Kidney (tissue), 14 donors: ENCODE results near the gene SPAG5. TPM values are rescaled to one million over a fixed set of nuclear protein-coding genes. Genes with fewer than 3 reads are reported as not detected.
A peak's percentile ranks its signal among the peaks of the same experiment; 100 is the strongest.

ENCODE experiments used
- DNase-seq, 5 donors: peaks; one replicate each; pipeline ENCODE4 v3.0.0-alpha.2; 2013 to 2020
- FAIRE-seq: peaks from 2 replicates; lab custom pipeline; 2012; peaks lifted over from hg19 to GRCh38; lab: Jason Lieb, UNC
- H3K27ac ChIP-seq, 2 donors: one replicate each; pipeline ENCODE4 v1.7.0; 2013; ENCODE audit warnings: low read depth in 2 of 2, low read length in 2 of 2, inconsistent platforms in 1 of 2
- H3K27me3 ChIP-seq: one replicate; pipeline ENCODE4 v1.7.1; 2013; ENCODE audit warnings: low read length, inconsistent platforms; ENCODE audit not compliant: control insufficient read depth, insufficient read depth
- H3K36me3 ChIP-seq, 3 donors: one replicate each; pipeline versions ENCODE4 v1.7.0 to v1.7.1; 2013; ENCODE audit warnings: low read length in 3 of 3, control low read depth in 1 of 3, inconsistent platforms in 1 of 3; ENCODE audit not compliant: insufficient read depth in 3 of 3, control insufficient read depth in 2 of 3
- H3K4me1 ChIP-seq, 3 donors: one replicate each; pipeline versions ENCODE4 v1.7.0 to v1.7.1; 2013; ENCODE audit warnings: low read length in 3 of 3, inconsistent platforms in 1 of 3, low read depth in 1 of 3; ENCODE audit not compliant: control insufficient read depth in 2 of 3, insufficient read depth in 2 of 3
- H3K4me3 ChIP-seq, 3 donors: one replicate each; pipeline versions ENCODE4 v1.7.0 to v1.8.1; 2013; ENCODE audit warnings: low read length in 3 of 3, control low read depth in 1 of 3, inconsistent platforms in 1 of 3
- H3K9ac ChIP-seq, 3 donors: one replicate each; pipeline versions ENCODE4 v1.7.0 to v1.7.1; 2013; ENCODE audit warnings: low read length in 3 of 3, control low read depth in 1 of 3, inconsistent platforms in 1 of 3
- H3K9me3 ChIP-seq, 3 donors: one replicate each; pipeline versions ENCODE4 v1.7.0 to v1.7.1; 2013; ENCODE audit warnings: low read length in 3 of 3, control low read depth in 1 of 3, inconsistent platforms in 1 of 3; ENCODE audit not compliant: control insufficient read depth in 2 of 3, insufficient read depth in 1 of 3
- intact Hi-C: fragments of 100-400 bp; cut with DNase I; formaldehyde crosslinking; loops from one replicate; pipeline ENCODE4 v1.11.1; 2022
- polyA plus RNA-seq: library from polyadenylated mRNA; stranded (reverse); fragments of 350-450 nt; fragmentation: Illumina TruSeq; extraction: RNeasy Lipid Tissue Mini Kit (QIAGEN cat#74804); gene quantifications from one replicate; pipeline ENCODE4 v1.2.3, GENCODE V29; 2014; ENCODE audit warnings: low read depth, low replicate concordance; ENCODE audit not compliant: insufficient read depth
- total RNA-seq: library from RNA; stranded (reverse); fragmentation: NEBNext Ultra II Directional; extraction: Animal tissue kit (Norgen Biotek cat#: 25700); gene quantifications from one replicate; pipeline ENCODE4 v1.2.1, GENCODE V29; 2021
- TF ChIP-seq, protein P1 (sequence below): IDR thresholded peaks from 3 replicates; pipeline ENCODE4 v1.5.1; 2012; ENCODE audit warnings: mild to moderate bottlenecking, moderate library complexity, borderline replicate concordance; ENCODE audit not compliant: insufficient read depth; ENCODE audit errors: extremely low read depth
- donor health status: control.
- donor health status: control.
- donor health status: control.
- donor health status: control.
- donor health status: control.
- donor health status: DM: yes; HTN: yes; CAD: no.
- donor health status: Normal renal cell carcinoma (clear cell type).

The SPAG5 gene
- total and polyA plus RNA-seq, 2 donors from 2014 or later = 7.4 to 123 TPM

DNA sequence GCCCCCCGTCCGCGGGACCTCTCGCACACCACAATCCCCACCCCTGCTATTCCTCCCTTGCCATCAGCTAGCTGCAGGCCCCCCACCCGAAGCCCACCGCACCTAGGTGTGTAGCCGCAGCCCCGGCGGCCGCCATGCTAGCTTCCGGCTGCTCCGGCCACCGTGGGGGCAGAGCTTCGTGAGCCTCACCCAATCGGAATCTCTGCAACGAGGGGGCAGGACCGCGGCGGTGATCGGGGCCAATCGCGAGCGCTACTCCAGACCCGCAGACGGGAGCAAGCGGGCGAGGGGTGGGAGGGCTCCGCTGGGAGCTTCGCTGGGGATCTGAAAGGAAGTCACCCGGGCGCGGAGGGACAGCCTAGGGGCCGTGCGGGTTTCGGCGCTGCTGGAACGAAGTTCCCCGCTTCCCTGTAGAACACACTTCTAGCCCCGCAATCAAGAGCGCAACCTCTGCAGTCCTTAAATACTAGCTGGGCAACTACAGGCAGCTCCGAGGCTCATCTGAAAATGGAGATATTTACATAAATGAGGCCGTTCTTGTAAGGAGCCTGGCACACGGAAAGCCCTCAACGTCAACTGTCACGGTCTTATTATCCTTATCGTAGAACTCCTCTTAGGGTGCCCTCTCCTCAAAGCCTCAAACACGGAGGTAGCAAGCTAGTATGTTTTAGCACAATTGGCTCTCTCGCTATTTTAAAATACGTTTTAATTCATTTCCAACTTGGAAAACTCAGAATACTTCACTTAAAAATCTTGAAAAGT is 27.3 kb downstream of the SPAG5 start, which contains the start of gene PIGS:
Gene PIGS, minus strand, starts transcription at position 164 of the 762 bp plus-strand sequence. Its CDS starts 28 bp downstream, at position 136.
- TF ChIP-seq, protein P1, sequence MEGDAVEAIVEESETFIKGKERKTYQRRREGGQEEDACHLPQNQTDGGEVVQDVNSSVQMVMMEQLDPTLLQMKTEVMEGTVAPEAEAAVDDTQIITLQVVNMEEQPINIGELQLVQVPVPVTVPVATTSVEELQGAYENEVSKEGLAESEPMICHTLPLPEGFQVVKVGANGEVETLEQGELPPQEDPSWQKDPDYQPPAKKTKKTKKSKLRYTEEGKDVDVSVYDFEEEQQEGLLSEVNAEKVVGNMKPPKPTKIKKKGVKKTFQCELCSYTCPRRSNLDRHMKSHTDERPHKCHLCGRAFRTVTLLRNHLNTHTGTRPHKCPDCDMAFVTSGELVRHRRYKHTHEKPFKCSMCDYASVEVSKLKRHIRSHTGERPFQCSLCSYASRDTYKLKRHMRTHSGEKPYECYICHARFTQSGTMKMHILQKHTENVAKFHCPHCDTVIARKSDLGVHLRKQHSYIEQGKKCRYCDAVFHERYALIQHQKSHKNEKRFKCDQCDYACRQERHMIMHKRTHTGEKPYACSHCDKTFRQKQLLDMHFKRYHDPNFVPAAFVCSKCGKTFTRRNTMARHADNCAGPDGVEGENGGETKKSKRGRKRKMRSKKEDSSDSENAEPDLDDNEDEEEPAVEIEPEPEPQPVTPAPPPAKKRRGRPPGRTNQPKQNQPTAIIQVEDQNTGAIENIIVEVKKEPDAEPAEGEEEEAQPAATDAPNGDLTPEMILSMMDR = no peak
- Histone ChIP-seq H3K9me3 (no peaks in the 10 kb centered on the region), H3K4me1 (peaks cover 0 to 9% (median 5%) of the 10 kb centered on the region in 3 donors), H3K9ac (peak within 1 kb of the TSS; percentile 76 to 79 (median 78)), H3K27me3 (no peaks in the 10 kb centered on the region), H3K27ac (peak within 1 kb of the TSS; percentile 65 to 69), H3K4me3 (peak within 1 kb of the TSS; percentile 79 to 93 (median 87)), H3K36me3 (no peaks in the 10 kb centered on the region)
- intact Hi-C loops = no loop called here
- peak; percentile 95 to 98 (median 95) for DNase-seq
- FAIRE-seq = no peak

DNA sequence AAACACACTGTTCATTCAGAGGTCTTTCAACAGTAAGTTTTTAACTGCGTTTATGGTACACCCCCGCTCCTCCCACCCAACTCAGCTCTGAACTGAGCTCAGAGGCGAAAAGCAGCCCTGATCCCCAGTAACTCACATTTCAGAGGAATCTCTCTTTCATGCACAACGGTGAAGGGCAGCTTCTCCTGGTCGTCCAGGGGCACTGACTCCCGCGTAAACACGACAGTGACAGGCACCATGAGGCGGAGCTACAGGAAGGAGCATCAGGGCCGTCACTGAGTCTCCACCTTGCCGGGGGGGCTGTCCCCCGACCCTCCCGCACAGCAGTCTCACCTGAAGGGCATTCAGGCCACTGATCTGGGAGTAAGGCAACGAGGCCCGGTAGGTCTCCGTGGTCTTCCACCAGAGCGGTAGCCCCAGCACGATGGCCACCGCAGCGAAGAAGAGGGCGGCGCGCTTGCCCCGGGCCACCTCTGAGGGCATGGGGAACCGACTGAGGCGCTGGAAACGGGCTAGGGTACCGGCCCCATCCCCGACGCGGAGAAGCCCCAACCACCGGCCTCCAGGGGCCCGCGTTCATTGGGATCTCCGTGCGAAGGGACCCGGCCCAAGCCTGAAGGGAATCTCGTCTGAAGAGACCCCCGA is 28.0 kb downstream of the SPAG5 start:
- peak overlapping the region; percentile 65 to 69 for H3K27ac ChIP-seq
- no peaks in the 10 kb centered on the region for H3K36me3 ChIP-seq
- H3K9me3 ChIP-seq = no peaks in the 10 kb centered on the region
- TF ChIP-seq, protein P1 = no peak
- H3K27me3 ChIP-seq = no peaks in the 10 kb centered on the region
- peaks cover 0 to 9% (median 5%) of the 10 kb centered on the region in 3 donors for H3K4me1 ChIP-seq
- H3K9ac ChIP-seq = peak overlapping the region; percentile 65 to 78 (median 78)
- peak; percentile 27 to 77 (median 60) for DNase-seq
- intact Hi-C loops = no loop called here
- peak overlapping the region; percentile 79 to 93 (median 87) for H3K4me3 ChIP-seq
- no peak for FAIRE-seq

DNA sequence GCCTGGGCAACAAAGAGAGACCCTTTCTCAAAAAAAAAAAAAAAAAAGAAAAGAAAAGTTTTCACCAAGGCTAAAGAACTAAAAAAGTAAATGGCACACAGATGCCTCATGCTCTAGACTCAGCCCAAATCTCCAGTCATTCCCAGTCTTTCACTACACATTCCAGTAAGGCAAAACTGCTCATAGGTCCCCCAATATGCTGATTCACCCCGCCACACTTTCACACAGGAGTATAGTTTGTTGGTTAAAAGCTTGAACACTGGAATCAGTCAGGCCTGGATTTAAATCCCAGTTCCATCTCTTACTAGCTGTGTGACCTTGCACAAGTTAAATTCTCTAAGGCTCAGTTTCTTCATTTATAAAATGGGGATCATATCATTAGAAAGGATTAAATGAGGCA is 29.4 kb downstream of the SPAG5 start:
- TF ChIP-seq, protein P1 = no peak
- no peak for FAIRE-seq
- H3K4me3 ChIP-seq = no peak overlapping the region
- H3K27ac ChIP-seq = no peak overlapping the region
- no peaks in the 10 kb centered on the region for H3K36me3 ChIP-seq
- H3K4me1 ChIP-seq = peaks cover 0 to 9% (median 5%) of the 10 kb centered on the region in 3 donors
- H3K9ac ChIP-seq = no peak overlapping the region
- intact Hi-C loops = no loop called here
- H3K27me3 ChIP-seq = no peaks in the 10 kb centered on the region
- DNase-seq = no peak
- H3K9me3 ChIP-seq = no peaks in the 10 kb centered on the region
